SU-DHL-6 (cell line): ENCODE data around the gene MGAT5B.

Experiments
- H2AFZ ChIP-seq: fragments of 200-600 bp; sonication (generic); 2 replicates; pipeline ENCODE4 v1.6.1; 2014; ENCODE audit warnings: low read depth, mild to moderate bottlenecking, moderate library complexity, mixed read lengths, antibody characterized with exemption, low read length; ENCODE audit not compliant: severe bottlenecking
- H3F3A ChIP-seq: fragments of 200-600 bp; shearing (Covaris generic); 2 replicates; pipeline ENCODE4 v1.6.0; 2016; ENCODE audit warnings: antibody characterized with exemption, mild to moderate bottlenecking; ENCODE audit not compliant: insufficient read depth
- H3K27ac ChIP-seq: fragments of 200-600 bp; sonication (generic); 2 replicates; pipeline ENCODE4 v1.5.1; 2016; ENCODE audit warnings: low read depth, mild to moderate bottlenecking, low read length, moderate library complexity, mixed read lengths
- H3K27me3 ChIP-seq: fragments of 200-600 bp; sonication (generic), shearing (Covaris generic); 2 replicates; pipeline ENCODE4 v1.6.0; 2014; ENCODE audit warnings: mild to moderate bottlenecking, low read length
- H3K36me3 ChIP-seq: fragments of 200-600 bp; sonication (generic); 2 replicates; pipeline ENCODE4 v1.6.1; 2014; ENCODE audit warnings: mild to moderate bottlenecking, low read length, mixed read lengths
- H3K4me2 ChIP-seq: fragments of 300-600, 200-600 bp; shearing (Covaris generic), sonication (generic); 2 replicates; pipeline ENCODE4 v1.6.0; 2014; ENCODE audit warnings: low read length, low read depth, mild to moderate bottlenecking; ENCODE audit not compliant: poor library complexity, severe bottlenecking
- H3K4me3 ChIP-seq: fragments of 200-600 bp; sonication (generic); 2 replicates; pipeline ENCODE4 v1.5.1; 2014; ENCODE audit warnings: antibody characterized with exemption, low read length, mild to moderate bottlenecking, mixed read lengths; ENCODE audit not compliant: insufficient read depth, poor library complexity, severe bottlenecking
- H3K79me2 ChIP-seq: fragments of 200-600 bp; sonication (generic); 2 replicates; pipeline ENCODE4 v1.6.1; 2014; ENCODE audit warnings: mild to moderate bottlenecking, low read length, moderate library complexity; ENCODE audit not compliant: insufficient read depth
- H3K9ac ChIP-seq: fragments of 200-600 bp; sonication (generic); 2 replicates; pipeline ENCODE4 v1.7.0; 2014; ENCODE audit warnings: mild to moderate bottlenecking, low read length
- H3K9me2 ChIP-seq: fragments of 200-600 bp; sonication (generic); replicated peaks from 2 replicates; pipeline ENCODE4 v1.6.1; 2014; ENCODE audit warnings: low read length; ENCODE audit not compliant: insufficient read depth
- H3K9me3 ChIP-seq: fragments of 200-600 bp; sonication (generic); 2 replicates; pipeline ENCODE4 v1.6.1; 2014; ENCODE audit warnings: low read length, mixed read lengths; ENCODE audit not compliant: insufficient read depth
- H4K20me1 ChIP-seq: fragments of 200-600 bp; sonication (generic); 2 replicates; pipeline ENCODE4 v1.6.1; 2014; ENCODE audit warnings: low read depth, mild to moderate bottlenecking, antibody characterized with exemption, low read length, moderate library complexity, mixed read lengths
- EZH2phosphoT487 ChIP-seq: fragments of 200-600 bp; sonication (generic), shearing (Covaris generic); conservative IDR thresholded peaks from 2 replicates; pipeline ENCODE4 v1.6.1; 2018; ENCODE audit warnings: mild to moderate bottlenecking, antibody characterized with exemption, low read length, moderate library complexity, mixed read lengths
- TF ChIP-seq, protein P1 (sequence below): fragments of 200-600 bp; sonication (generic); IDR thresholded peaks from one replicate; pipeline ENCODE4 v1.5.1; 2017; ENCODE audit warnings: antibody characterized with exemption, mild to moderate bottlenecking, low read length, moderate library complexity; ENCODE audit not compliant: insufficient read depth, poor library complexity, severe bottlenecking

Gene MGAT5B

DNA sequence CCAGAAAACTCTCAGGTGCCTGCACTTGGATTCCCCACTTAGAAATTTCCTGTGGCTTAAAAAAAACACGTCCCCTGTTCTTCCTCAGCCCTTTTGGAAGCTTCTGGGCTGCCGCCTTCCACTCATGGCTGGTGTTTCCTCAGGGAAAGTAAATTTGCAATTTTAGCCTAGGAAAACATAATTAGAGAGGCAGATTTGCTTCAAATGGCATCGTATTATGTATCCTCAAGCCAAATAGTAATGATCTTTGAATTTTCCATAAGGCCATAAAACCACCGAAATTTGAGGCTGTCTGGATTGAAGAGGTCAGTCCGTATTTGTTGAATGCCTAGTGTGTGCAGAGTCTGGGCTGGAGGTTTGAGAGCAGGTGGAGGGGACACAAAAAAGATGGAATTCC, 17.7 kb downstream of the MGAT5B start:
- no peak for TF ChIP-seq EZH2phosphoT487
- TF ChIP-seq, protein P1, sequence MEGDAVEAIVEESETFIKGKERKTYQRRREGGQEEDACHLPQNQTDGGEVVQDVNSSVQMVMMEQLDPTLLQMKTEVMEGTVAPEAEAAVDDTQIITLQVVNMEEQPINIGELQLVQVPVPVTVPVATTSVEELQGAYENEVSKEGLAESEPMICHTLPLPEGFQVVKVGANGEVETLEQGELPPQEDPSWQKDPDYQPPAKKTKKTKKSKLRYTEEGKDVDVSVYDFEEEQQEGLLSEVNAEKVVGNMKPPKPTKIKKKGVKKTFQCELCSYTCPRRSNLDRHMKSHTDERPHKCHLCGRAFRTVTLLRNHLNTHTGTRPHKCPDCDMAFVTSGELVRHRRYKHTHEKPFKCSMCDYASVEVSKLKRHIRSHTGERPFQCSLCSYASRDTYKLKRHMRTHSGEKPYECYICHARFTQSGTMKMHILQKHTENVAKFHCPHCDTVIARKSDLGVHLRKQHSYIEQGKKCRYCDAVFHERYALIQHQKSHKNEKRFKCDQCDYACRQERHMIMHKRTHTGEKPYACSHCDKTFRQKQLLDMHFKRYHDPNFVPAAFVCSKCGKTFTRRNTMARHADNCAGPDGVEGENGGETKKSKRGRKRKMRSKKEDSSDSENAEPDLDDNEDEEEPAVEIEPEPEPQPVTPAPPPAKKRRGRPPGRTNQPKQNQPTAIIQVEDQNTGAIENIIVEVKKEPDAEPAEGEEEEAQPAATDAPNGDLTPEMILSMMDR, result no peak
- H3K9me2 ChIP-seq, result no peaks in the 10 kb centered on the region
- H3K27me3 ChIP-seq, result no peaks in the 10 kb centered on the region
- no peaks in the 10 kb centered on the region for H3K9me3 ChIP-seq
- H3K36me3 ChIP-seq, result no peaks in the 10 kb centered on the region
- no peak overlapping the region for H3K4me3 ChIP-seq
- H3K27ac ChIP-seq, result no peak overlapping the region
- no peaks in the 10 kb centered on the region for H4K20me1 ChIP-seq
- H2AFZ ChIP-seq, result no peak overlapping the region
- H3F3A ChIP-seq, result no peaks in the 10 kb centered on the region
- no peak overlapping the region for H3K9ac ChIP-seq
- H3K79me2 ChIP-seq, result no peaks in the 10 kb centered on the region
- H3K4me2 ChIP-seq, result no peak overlapping the region

DNA sequence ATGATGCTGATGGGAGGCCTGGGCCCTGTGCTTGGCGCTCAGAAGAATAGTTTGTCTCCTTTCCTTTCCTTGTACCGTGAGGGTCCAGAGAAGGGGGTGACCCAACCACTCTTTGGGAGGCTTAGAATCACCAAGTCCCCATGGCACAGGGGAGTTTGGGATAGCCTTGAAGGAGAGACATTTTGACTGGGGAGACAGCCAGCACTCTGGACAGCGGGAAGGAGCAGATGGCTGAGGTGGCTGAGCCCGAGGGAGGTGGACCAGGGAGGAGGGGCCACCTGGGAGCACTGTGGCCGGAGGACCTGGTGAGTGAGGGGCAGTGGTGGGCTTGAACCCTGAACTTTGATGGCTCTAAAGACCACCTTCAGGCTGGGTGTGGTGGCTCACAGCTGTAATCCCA, 18.2 kb downstream of the MGAT5B start:
- H3K36me3 ChIP-seq, result no peaks in the 10 kb centered on the region
- H3K27me3 ChIP-seq, result no peaks in the 10 kb centered on the region
- H3K9me3 ChIP-seq, result no peaks in the 10 kb centered on the region
- H4K20me1 ChIP-seq, result no peaks in the 10 kb centered on the region
- no peaks in the 10 kb centered on the region for H3K79me2 ChIP-seq
- no peak overlapping the region for H3K4me3 ChIP-seq
- no peak overlapping the region for H3K4me2 ChIP-seq
- TF ChIP-seq EZH2phosphoT487, result no peak
- TF ChIP-seq, protein P1, result no peak
- H2AFZ ChIP-seq, result no peak overlapping the region
- H3K27ac ChIP-seq, result no peak overlapping the region
- H3K9ac ChIP-seq, result no peak overlapping the region
- H3K9me2 ChIP-seq, result no peaks in the 10 kb centered on the region
- H3F3A ChIP-seq, result no peaks in the 10 kb centered on the region

- H4K20me1 ChIP-seq, result no peaks in the 10 kb centered on the region
- TF ChIP-seq, protein P1, result no peak
- TF ChIP-seq EZH2phosphoT487, result no peak
- H3K9ac ChIP-seq, result no peak overlapping the region
These were observed 19.6 kb downstream of the MGAT5B start for GRCh38 chr17:76887802-76888201.

More at GRCh38 chr17:76887802-76888201, 19.6 kb downstream of the MGAT5B start:
- Histone ChIP-seq H3K36me3 (no peaks in the 10 kb centered on the region), H3K27me3 (no peaks in the 10 kb centered on the region), H3K79me2 (no peaks in the 10 kb centered on the region), H3K4me3 (no peak overlapping the region), H3K9me3 (no peaks in the 10 kb centered on the region), H2AFZ (no peak overlapping the region), H3F3A (no peaks in the 10 kb centered on the region), H3K27ac (no peak overlapping the region), H3K4me2 (no peak overlapping the region), H3K9me2 (no peaks in the 10 kb centered on the region)
